Stimulated activated memory B cell treated with anti-CD40 and anti-IgM and Interleukin-4, amounts not matched to agents 10 μg/mL and 1 μg/mL and 100 μg/mL, for 72 hours (primary cell): Measurements from ENCODE around the gene ACTR1B.
A peak's percentile ranks its signal among the peaks of the same experiment; 100 is the strongest.
"Not testable (repeated sequence)": the region's sequence is repeated elsewhere in the genome, so short reads cannot be mapped to it uniquely, and the experiment has no call there.

ENCODE experiments used
- ATAC-seq: fragments of 150-1000 bp; cut with Tn5 transposase; 2 replicates; pipeline ENCODE4 v1.10.0; 2021
- H3K27ac Mint-ChIP-seq: one replicate; pipeline ENCODE4 v1.8.0; 2022; ENCODE audit warnings: mild to moderate bottlenecking, mixed read lengths
- H3K27me3 Mint-ChIP-seq: one replicate; pipeline ENCODE4 v1.8.0; 2022; ENCODE audit warnings: mixed read lengths
- H3K36me3 Mint-ChIP-seq: one replicate; pipeline ENCODE4 v1.8.0; 2022; ENCODE audit warnings: mixed read lengths
- H3K4me1 Mint-ChIP-seq: one replicate; pipeline ENCODE4 v1.8.0; 2022; ENCODE audit warnings: mixed read lengths
- H3K4me3 Mint-ChIP-seq: one replicate; pipeline ENCODE4 v1.8.0; 2022; ENCODE audit warnings: mild to moderate bottlenecking, moderate library complexity, mixed read lengths
- H3K9me3 Mint-ChIP-seq: one replicate; pipeline ENCODE4 v1.8.0; 2022; ENCODE audit warnings: mixed read lengths

Gene ACTR1B

DNA sequence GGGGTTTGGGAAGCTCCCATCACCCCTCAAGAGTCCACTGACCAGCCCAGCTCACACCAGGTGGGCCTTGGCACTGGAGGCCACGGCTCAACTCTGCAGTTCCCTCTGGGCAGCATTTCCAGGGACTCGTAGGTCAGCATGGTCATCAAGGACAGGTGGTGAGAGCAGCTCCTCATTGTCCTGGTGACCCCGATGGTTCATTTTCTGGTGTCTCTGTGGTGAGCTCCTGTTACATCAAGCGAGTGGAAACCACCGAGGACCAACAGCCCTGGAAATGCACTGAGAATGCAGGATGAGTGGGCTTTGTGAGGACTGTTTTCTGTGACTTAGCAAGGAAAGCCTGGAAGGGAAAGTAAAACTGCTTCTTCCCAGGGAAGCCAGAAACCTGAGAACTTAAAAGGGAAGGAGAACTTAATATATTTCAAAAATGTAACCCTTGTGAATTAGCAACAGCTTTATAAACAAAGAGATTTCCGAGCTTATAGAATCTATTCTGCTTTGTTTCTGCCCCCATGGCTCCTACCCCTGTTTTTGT, 8.8 kb upstream of the ACTR1B start:
- not testable (repeated sequence) for H3K27ac Mint-ChIP-seq

DNA sequence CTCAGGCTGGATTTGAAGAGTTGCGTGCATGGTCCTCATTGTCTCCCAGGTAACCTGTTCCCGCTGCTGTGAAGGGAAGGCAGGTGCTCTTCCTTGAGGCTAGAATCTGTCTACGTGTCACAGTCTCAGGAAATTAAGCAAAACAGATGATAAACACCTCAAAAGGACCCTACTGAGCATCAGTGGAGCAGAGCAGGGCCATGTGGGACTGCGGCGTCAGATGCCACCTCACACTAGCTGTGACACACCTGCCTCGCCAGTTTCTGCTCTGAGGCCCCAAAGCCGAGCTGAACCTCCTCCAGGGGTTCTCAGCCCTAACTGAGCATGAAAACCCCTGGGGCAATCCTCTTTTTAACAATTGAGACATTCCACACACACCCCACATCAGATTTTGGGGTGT, 7.7 kb upstream of the ACTR1B start:
- no peak overlapping the region for H3K4me3 Mint-ChIP-seq
- H3K27me3 Mint-ChIP-seq = peaks cover 6% of the 10 kb centered on the region
- H3K4me1 Mint-ChIP-seq = peaks cover 26% of the 10 kb centered on the region
- H3K36me3 Mint-ChIP-seq = no peaks in the 10 kb centered on the region
- H3K9me3 Mint-ChIP-seq = no peaks in the 10 kb centered on the region
- H3K27ac Mint-ChIP-seq = no peak overlapping the region
- ATAC-seq = no peak

More for the DNA sequence above, 8.8 kb upstream of the ACTR1B start:
- H3K9me3 Mint-ChIP-seq, ATAC-seq, H3K4me3 Mint-ChIP-seq, H3K27me3 Mint-ChIP-seq, H3K36me3 Mint-ChIP-seq: not testable (repeated sequence)
- peaks cover 26% of the 10 kb centered on the region for H3K4me1 Mint-ChIP-seq

GRCh38 chr2:97670471-97670870, 6.6 kb upstream of the ACTR1B start:
- Mint-ChIP-seq H3K27me3 (peaks cover 6% of the 10 kb centered on the region), H3K36me3 (no peaks in the 10 kb centered on the region), H3K4me3 (no peak overlapping the region), H3K9me3 (no peaks in the 10 kb centered on the region), H3K27ac (no peak overlapping the region), H3K4me1 (peaks cover 26% of the 10 kb centered on the region)
- no peak for ATAC-seq

DNA sequence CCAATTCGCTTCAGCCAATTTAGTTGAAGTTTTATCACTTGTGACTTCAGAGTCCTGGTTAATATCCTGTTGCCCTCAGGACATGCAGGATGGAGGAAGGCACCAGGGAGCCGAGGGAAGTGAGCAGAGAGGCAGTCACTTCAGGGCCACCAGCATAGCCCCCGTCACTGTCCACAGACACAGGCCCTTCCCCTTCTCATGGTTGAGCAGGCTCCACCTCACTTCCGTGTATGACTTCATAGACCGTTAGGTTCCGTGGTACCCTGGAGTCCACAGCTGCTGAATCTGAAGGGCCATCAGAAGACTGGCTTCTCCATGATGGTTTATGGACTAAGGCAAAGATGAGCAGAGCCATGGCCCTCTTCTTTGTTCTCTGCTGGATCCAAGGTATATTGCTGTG, 5.6 kb upstream of the ACTR1B start, which contains the start of gene C2orf92:
Gene C2orf92, plus strand, starts transcription at position 266 of the 400 bp plus-strand sequence. Its CDS starts 76 bp downstream, at position 342.
- ATAC-seq = peak; percentile 76
- Mint-ChIP-seq H3K4me1 (peaks cover 19% of the 10 kb centered on the region), H3K9me3 (no peaks in the 10 kb centered on the region), H3K27me3 (peaks cover 6% of the 10 kb centered on the region), H3K36me3 (no peaks in the 10 kb centered on the region), H3K27ac (peak within 1 kb of the TSS; percentile 70), H3K4me3 (peak within 1 kb of the TSS; percentile 46)

GRCh38 chr2:97664636-97664970, 759 bp upstream of the ACTR1B start:
- Mint-ChIP-seq H3K4me1 (peaks cover 34% of the 10 kb centered on the region), H3K9me3 (no peaks in the 10 kb centered on the region), H3K36me3 (peaks cover 7% of the 10 kb centered on the region)

GRCh38 chr2:97663626-97663961, 250 bp downstream of the ACTR1B start:
- ATAC-seq = no peak
- Mint-ChIP-seq H3K9me3 (no peaks in the 10 kb centered on the region), H3K27ac (peak overlapping the region; percentile 93), H3K4me1 (peaks cover 30% of the 10 kb centered on the region), H3K36me3 (peaks cover 9% of the 10 kb centered on the region), H3K4me3 (peak overlapping the region; percentile 93), H3K27me3 (no peaks in the 10 kb centered on the region)

More at GRCh38 chr2:97664636-97664970, 759 bp upstream of the ACTR1B start:
- no peaks in the 10 kb centered on the region for H3K27me3 Mint-ChIP-seq
- H3K4me3 Mint-ChIP-seq = peak overlapping the region; percentile 81
- ATAC-seq = no peak
- H3K27ac Mint-ChIP-seq = peak overlapping the region; percentile 93

DNA sequence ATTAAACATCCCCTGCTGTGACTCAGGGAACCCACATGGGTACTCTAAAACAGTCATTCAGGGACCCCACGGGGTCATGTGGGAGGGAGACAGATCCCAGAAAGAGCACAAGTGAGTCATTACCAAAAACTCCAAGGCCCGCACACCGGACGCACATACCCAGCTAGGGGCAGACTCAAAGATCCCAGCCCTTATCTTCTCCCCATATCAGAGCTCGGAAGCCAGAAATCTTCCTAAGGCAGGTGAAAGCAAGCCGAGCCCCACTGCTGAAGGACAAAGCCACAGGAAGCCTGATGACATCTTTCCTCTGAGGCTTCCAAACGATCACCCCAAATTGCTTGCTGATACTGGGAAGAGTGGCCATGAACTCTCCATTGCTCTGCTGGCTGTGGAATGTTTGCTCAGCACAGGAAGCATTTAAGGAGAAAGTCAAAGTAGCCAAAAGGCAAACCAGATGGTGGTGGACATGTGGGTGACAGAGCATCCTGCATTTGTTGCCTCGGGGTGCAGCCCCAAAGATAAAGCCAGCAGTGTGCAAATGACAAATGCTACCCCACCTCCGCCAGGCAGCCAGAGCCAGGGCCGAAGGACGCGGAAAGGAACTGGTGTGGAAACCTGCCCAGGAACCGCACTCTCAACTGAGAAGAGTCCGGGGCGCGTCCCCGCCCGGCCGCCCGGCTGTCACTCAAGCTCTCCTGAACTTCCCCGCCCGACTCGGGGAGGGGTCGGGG, 784 bp downstream of the ACTR1B start:
- ATAC-seq = peak; percentile 62
- H3K27me3 Mint-ChIP-seq = no peaks in the 10 kb centered on the region
- peak overlapping the region; percentile 93 for H3K27ac Mint-ChIP-seq
- H3K9me3 Mint-ChIP-seq = no peaks in the 10 kb centered on the region
- peaks cover 30% of the 10 kb centered on the region for H3K4me1 Mint-ChIP-seq
- peak overlapping the region; percentile 93 for H3K4me3 Mint-ChIP-seq
- peaks cover 15% of the 10 kb centered on the region for H3K36me3 Mint-ChIP-seq

DNA sequence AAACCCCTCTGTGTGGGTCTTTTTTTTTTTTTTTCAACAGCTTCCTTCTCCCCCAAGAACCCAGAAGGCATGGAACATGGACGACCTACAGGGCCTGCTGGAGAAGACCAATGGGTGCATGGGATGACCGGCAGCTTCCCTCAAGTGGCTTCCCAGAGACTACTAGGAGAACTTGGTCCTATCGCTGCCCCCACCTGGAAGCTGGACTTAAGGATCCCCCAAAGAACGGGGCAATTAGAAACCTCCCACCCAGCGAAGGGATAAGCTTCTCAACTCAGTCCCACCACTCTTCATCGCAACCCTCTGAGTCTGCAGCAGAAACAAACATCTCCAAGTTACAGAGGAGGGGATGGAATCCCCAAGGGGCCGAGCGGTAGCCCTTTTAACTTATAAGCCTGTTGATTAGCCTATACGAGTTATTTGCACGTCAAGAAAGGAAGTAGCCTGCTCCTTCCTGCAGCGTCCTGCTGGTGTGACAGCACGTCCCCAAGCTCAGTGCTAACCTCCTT, 1.4 kb downstream of the ACTR1B start:
- Mint-ChIP-seq H3K4me3 (peak overlapping the region; percentile 93), H3K27me3 (no peaks in the 10 kb centered on the region), H3K36me3 (peaks cover 21% of the 10 kb centered on the region), H3K9me3 (no peaks in the 10 kb centered on the region), H3K27ac (peak overlapping the region; percentile 93), H3K4me1 (peaks cover 30% of the 10 kb centered on the region)
- ATAC-seq = no peak

DNA sequence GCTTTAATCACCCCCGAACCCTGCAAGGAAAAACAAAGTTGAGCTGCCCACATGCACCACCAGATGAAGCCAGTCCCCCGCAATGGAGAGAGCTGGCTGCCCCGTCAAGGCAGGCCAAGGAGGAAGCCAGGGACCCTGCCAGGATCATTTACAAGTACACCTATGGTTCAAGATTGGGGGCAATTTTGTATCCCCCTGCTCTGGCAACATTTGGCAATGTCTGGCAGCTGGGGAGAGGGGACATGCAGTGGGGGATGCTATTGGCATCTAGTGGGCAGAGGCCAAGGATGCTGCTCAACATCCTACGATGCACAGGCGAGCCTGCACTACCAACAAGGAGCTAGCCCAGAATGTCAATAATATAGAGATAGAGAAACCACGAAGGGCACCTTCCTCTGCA, 1.9 kb downstream of the ACTR1B start:
- Mint-ChIP-seq H3K4me1 (peaks cover 30% of the 10 kb centered on the region), H3K9me3 (no peaks in the 10 kb centered on the region), H3K36me3 (peaks cover 26% of the 10 kb centered on the region), H3K4me3 (peak overlapping the region; percentile 93), H3K27me3 (no peaks in the 10 kb centered on the region), H3K27ac (peak overlapping the region; percentile 93)
- ATAC-seq = no peak

- Mint-ChIP-seq H3K27ac (peak overlapping the region; percentile 19), H3K9me3 (no peaks in the 10 kb centered on the region), H3K4me1 (peaks cover 30% of the 10 kb centered on the region), H3K4me3 (no peak overlapping the region), H3K27me3 (no peaks in the 10 kb centered on the region), H3K36me3 (peaks cover 33% of the 10 kb centered on the region)
- no peak for ATAC-seq
These were observed 3.0 kb downstream of the ACTR1B start for GRCh38 chr2:97660775-97661389.

DNA sequence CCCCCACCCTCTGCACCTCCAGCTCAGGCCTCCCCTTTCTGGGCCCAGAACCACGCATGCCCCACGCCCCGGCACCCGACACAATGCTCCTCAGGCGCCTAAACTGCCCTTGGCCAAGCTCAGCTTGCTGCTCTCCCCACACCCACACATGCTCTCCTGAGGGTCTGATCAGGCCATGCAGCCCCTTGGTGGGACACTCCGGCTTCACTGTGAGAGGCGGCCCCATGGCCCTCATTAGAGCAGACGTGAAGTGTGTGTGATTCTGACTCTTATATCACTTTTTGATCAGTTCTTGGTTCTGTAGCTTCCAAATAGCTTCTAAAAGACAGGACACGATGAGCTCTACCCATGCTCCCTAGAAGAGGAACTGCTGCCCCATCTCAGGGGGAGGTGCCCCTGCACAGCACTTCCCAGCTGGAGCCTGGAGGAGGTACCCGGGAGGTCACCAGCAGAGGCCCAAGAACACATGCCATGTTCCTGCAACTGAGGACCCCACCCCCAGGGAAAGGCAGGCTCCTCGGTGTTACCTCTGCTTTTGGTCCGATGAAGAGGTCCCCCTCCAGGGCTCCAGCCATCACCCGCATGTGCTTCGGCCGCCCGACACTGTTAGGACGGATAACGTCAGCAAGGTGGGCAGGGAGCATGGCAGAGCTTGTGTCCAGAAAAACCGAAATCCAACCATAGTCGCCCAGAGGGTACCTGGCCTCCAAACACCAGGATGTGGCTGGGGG, 3.6 kb downstream of the ACTR1B start:
- peaks cover 35% of the 10 kb centered on the region for H3K4me1 Mint-ChIP-seq
- no peaks in the 10 kb centered on the region for H3K27me3 Mint-ChIP-seq

GRCh38 chr2:97659256-97660043, 4.4 kb downstream of the ACTR1B start:
- ATAC-seq = no peak
- no peaks in the 10 kb centered on the region for H3K9me3 Mint-ChIP-seq
- peak overlapping the region; percentile 19 for H3K27ac Mint-ChIP-seq
- peaks cover 43% of the 10 kb centered on the region for H3K4me1 Mint-ChIP-seq
- peaks cover 47% of the 10 kb centered on the region for H3K36me3 Mint-ChIP-seq
- H3K27me3 Mint-ChIP-seq = no peaks in the 10 kb centered on the region
- H3K4me3 Mint-ChIP-seq = no peak overlapping the region

More for the DNA sequence above, 3.6 kb downstream of the ACTR1B start:
- no peak for ATAC-seq
- H3K27ac Mint-ChIP-seq = peak overlapping the region; percentile 19
- no peaks in the 10 kb centered on the region for H3K9me3 Mint-ChIP-seq
- no peak overlapping the region for H3K4me3 Mint-ChIP-seq
- peaks cover 39% of the 10 kb centered on the region for H3K36me3 Mint-ChIP-seq

DNA sequence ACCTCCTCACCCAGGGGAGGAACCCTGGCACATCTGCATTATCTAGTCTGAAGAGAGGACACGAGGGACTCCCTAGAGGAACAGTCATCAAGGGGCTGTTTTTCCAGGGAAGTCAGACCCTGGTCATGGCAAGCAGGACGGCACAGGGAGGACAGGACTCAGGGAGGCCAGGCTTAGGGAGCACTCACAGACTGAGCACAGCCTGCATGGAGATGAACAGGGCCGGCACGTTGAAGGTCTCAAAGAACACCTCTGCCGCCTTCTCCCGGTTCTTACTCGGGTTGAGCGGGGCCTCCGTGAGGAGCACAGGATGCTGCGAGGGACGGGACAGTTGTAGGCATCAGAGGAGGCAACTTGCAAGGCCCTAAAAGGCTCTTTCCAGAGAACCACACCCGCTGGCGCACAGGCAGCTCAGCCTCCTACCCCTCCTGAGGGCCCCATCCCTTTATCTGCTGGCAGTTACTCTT, 5.1 kb downstream of the ACTR1B start:
- ATAC-seq = no peak
- Mint-ChIP-seq H3K36me3 (peaks cover 54% of the 10 kb centered on the region), H3K27ac (no peak overlapping the region), H3K4me1 (peaks cover 49% of the 10 kb centered on the region), H3K9me3 (no peaks in the 10 kb centered on the region), H3K4me3 (no peak overlapping the region), H3K27me3 (no peaks in the 10 kb centered on the region)

- Mint-ChIP-seq H3K36me3 (peaks cover 59% of the 10 kb centered on the region), H3K27me3 (no peaks in the 10 kb centered on the region), H3K27ac (no peak overlapping the region), H3K4me3 (no peak overlapping the region), H3K9me3 (no peaks in the 10 kb centered on the region), H3K4me1 (peaks cover 51% of the 10 kb centered on the region)
- no peak for ATAC-seq
These were observed 5.7 kb downstream of the ACTR1B start for GRCh38 chr2:97657986-97658690.
